Uterus (tissue), 4 donors: Measurements from ENCODE around the gene MSANTD3. TPM values are rescaled to one million over a fixed set of nuclear protein-coding genes. Genes with fewer than 3 reads are reported as not detected.

Experiments
- DNase-seq, 2 donors: peaks; one replicate each; pipeline ENCODE4 v3.0.0-alpha.2; 2019 to 2020
- H3K27ac ChIP-seq, 2 donors: fragments of 200-600 bp; sonication (generic); 1 replicate in 1 of 2; 2 replicates in 1 of 2; pipeline ENCODE4 v1.5.1; 2016 to 2018
- H3K27me3 ChIP-seq, 2 donors: fragments of 200-600 bp; sonication (generic); one replicate each; pipeline ENCODE4 v1.5.1; 2018 to 2019; ENCODE audit warnings: control low read depth in 1 of 2
- H3K36me3 ChIP-seq, 2 donors: fragments of 200-600 bp; sonication (generic); one replicate each; pipeline ENCODE4 v1.5.1; 2019; ENCODE audit warnings: control low read depth in 1 of 2
- H3K4me1 ChIP-seq, 2 donors: fragments of 200-600 bp; sonication (generic); one replicate each; pipeline ENCODE4 v1.5.1; 2018 to 2019; ENCODE audit warnings: control low read depth in 1 of 2
- H3K4me3 ChIP-seq, 2 donors: fragments of 200-600 bp; sonication (generic); 1 replicate in 1 of 2; 2 replicates in 1 of 2; pipeline ENCODE4 v1.5.1; 2018 to 2019; ENCODE audit warnings: mild to moderate bottlenecking in 1 of 2
- H3K9me3 ChIP-seq, 2 donors: fragments of 200-600 bp; sonication (generic); one replicate each; pipeline ENCODE4 v1.5.1; 2019; ENCODE audit warnings: control low read depth in 1 of 2
- POLR2A ChIP-seq, 2 donors: fragments of 450-650 bp; IDR thresholded peaks; one replicate each; pipeline ENCODE4 v1.6.1; 2016; ENCODE audit warnings: antibody characterized with exemption in 2 of 2, mild to moderate bottlenecking in 1 of 2, moderate library complexity in 1 of 2
- intact Hi-C: fragments of 100-400 bp; cut with DNase I; formaldehyde crosslinking; loops from one replicate; pipeline ENCODE4 v1.15.1; 2023; ENCODE audit warnings: low total_unique reads
- total RNA-seq, 4 donors: library from RNA; depleted of rRNA in 3 of 4; stranded (reverse); fragments of >200 nt in 3 of 4; gene quantifications; one replicate each; pipeline versions ENCODE4 v1.1.0 to v1.2.4, GENCODE V29; 2014 to 2023
- TF ChIP-seq, protein P1 (sequence below), 4 experiments: fragments of 200-600 bp in 2 of 4; fragments of 450-650 bp in 2 of 4; sonication (generic) in 2 of 4; IDR thresholded peaks; one replicate each; pipeline ENCODE4 v1.5.1; 2016 to 2019; ENCODE audit warnings: antibody characterized with exemption in 4 of 4, mild to moderate bottlenecking in 2 of 4, moderate library complexity in 1 of 4
- donor health status: DM: yes; HTN: yes; CAD: no.

Gene MSANTD3
- total RNA-seq, 4 donors from 2014 or later: 7.4 to 28.1 (median 20.2) TPM

DNA sequence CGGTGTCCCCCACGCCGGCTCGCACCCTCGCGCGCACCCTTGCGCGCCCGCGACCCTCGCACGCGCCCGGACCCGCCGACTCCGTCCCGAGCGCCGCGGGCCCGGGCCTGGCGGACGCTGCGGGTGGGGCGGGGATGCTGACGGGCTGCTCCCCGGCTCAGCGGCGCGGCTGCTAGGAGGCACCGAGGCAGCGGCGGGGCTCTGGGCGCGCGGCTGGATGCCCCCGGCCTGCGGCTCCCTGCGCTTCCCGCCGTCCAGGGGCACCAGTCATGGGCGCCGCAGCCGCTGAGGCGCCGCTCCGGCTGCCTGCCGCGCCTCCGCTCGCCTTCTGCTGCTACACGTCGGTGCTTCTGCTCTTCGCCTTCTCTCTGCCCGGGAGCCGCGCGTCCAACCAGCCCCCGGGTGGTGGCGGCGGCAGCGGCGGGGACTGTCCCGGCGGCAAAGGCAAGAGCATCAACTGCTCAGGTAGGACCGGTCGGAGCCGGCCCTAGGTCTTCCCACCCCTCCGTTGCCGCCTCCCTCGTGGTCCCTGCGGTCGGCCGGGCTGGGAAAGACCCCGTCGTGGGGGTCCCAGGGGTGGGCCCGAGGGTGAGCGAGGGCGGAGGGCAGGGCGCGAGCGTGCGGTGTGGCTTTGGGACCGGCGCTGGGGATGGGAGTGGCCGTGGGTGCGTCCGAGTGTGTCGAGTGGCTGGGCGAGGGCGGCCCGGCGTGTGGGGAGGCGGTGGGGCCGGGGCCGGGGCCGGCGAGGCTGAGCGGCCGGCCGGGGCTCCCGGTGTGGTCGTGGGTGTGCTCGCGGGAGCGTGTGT is 46.5 kb downstream of the MSANTD3 start:
- DNase-seq: no peak
- intact Hi-C loops: no loop called here
- Histone ChIP-seq H3K4me3 (peak overlapping the region; percentile 38 to 50), H3K27ac (no peak overlapping the region), H3K27me3 (no peaks in the 10 kb centered on the region), H3K9me3 (no peaks in the 10 kb centered on the region), H3K36me3 (no peaks in the 10 kb centered on the region), H3K4me1 (no peaks in the 10 kb centered on the region)
- no peak for TF ChIP-seq POLR2A (IDR thresholded peaks at IDR 0.05)
- TF ChIP-seq, protein P1, sequence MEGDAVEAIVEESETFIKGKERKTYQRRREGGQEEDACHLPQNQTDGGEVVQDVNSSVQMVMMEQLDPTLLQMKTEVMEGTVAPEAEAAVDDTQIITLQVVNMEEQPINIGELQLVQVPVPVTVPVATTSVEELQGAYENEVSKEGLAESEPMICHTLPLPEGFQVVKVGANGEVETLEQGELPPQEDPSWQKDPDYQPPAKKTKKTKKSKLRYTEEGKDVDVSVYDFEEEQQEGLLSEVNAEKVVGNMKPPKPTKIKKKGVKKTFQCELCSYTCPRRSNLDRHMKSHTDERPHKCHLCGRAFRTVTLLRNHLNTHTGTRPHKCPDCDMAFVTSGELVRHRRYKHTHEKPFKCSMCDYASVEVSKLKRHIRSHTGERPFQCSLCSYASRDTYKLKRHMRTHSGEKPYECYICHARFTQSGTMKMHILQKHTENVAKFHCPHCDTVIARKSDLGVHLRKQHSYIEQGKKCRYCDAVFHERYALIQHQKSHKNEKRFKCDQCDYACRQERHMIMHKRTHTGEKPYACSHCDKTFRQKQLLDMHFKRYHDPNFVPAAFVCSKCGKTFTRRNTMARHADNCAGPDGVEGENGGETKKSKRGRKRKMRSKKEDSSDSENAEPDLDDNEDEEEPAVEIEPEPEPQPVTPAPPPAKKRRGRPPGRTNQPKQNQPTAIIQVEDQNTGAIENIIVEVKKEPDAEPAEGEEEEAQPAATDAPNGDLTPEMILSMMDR (IDR thresholded peaks at IDR 0.05): no peak

DNA sequence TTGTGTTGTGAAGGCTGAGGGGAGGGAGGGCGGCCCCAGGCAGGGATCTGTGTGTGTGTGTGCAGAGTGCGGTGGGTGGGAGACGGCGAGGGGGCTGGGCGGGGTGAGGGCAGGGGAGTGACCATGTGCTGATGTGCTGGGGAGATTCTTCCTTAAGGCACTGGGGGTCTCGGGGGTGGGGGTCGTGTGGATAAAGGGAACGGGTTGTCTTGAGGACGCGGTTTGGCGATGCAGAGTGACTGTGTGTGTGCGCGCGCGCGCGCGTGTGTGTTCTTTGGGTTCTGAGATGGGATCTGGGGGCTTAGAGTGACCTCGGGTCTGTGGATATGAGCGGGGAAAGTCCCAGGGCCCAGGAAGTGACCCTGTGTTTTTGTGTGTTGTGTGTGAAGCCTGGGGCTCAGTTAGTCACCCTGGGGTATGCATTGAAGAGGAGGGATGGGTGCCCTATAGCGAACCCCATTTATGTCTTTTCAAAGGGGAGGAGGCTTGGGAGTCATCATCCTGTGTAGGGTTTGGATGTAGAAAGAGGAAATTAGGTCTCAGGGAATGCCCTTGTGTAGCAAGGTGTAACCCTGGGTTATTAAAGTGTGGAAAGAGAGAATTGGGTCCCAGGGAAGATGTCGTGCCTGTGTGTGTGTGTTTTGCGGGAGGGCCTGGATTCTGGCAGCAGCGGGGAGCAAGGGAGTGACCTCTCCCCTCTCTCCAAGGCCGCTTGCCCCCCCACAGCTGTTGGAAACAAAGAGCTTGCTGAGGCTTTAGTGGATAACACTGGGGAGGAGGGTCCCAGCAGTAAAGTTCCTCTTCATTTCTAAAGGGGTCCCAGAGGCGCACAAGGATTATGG is 47.4 kb downstream of the MSANTD3 start:
- DNase-seq: no peak

DNA sequence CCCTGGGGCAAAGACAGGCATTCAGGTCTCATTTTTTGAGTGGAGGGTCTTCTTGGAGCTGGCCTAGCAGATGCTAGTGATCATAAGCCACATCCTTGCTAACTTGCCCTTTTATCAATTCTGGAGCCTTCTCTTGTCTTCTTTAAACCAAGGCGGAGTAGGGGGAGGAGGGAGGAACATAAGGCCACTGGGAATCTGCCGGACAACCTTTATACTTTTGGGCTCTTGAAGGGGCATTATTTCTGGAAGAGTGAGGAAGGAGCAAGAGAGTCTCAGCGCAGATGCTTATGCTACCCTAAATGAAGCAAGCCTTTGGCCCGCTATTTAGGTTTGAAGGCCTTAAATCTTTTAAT is 48.0 kb downstream of the MSANTD3 start:
- TF ChIP-seq POLR2A (IDR thresholded peaks at IDR 0.05): no peak
- TF ChIP-seq, protein P1 (IDR thresholded peaks at IDR 0.05): no peak
- Histone ChIP-seq H3K27ac (no peak overlapping the region), H3K27me3 (no peaks in the 10 kb centered on the region), H3K9me3 (no peaks in the 10 kb centered on the region), H3K4me3 (no peak overlapping the region), H3K36me3 (no peaks in the 10 kb centered on the region), H3K4me1 (no peaks in the 10 kb centered on the region)
- DNase-seq: no peak
- intact Hi-C loops: no loop called here

More for the DNA sequence above, 47.4 kb downstream of the MSANTD3 start:
- Histone ChIP-seq H3K4me1 (no peaks in the 10 kb centered on the region), H3K4me3 (peak overlapping the region; percentile 38 to 50), H3K9me3 (no peaks in the 10 kb centered on the region), H3K36me3 (no peaks in the 10 kb centered on the region), H3K27me3 (no peaks in the 10 kb centered on the region), H3K27ac (no peak overlapping the region)
- no peak for TF ChIP-seq POLR2A (IDR thresholded peaks at IDR 0.05)
- TF ChIP-seq, protein P1 (IDR thresholded peaks at IDR 0.05): no peak
- intact Hi-C loops: no loop called here

DNA sequence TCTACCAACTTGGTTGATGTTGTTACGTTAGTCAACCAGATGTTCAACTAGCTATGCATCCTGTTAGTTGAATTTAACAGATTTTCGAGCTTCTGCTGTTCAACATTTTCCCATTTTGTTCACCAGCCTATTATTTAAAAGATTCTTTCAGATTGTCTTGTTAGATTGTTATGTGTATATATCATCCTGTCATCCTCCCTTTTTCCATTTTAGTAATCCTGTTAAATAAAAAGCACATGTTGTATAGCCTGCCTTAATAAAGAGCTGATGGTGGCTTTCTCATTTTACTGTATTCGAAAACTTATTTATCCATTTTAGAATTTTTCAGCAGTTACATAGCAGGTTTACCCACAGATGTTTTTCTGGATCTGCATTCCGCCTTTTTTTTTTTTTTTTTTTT is 50.3 kb downstream of the MSANTD3 start:
- no peak for DNase-seq
- no peaks in the 10 kb centered on the region for H3K9me3 ChIP-seq
- H3K27ac ChIP-seq: no peak overlapping the region
- TF ChIP-seq POLR2A (IDR thresholded peaks at IDR 0.05): no peak
- TF ChIP-seq, protein P1 (IDR thresholded peaks at IDR 0.05): no peak
- no peaks in the 10 kb centered on the region for H3K27me3 ChIP-seq
- no peaks in the 10 kb centered on the region for H3K36me3 ChIP-seq
- intact Hi-C loops: no loop called here
- H3K4me3 ChIP-seq: no peak overlapping the region
- no peaks in the 10 kb centered on the region for H3K4me1 ChIP-seq

DNA sequence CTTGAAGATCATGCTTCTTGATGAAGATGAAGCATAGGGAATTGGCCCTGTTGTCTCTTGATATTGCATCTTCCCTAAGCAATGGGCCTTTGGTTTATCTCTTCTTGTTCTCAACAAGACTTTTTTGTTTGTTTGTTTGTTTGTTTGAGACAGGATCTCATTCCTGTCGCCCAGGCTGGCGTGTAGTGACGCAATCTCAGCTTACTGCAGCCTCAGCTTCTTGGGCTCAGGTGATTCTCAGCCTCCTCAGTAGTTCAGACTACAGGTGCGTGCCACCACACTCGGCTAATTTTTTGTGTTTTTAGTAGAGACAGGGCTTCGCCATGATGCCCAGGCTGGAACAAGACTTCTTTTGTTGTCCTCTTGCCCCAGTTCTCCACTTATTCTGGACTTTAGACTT is 51.2 kb downstream of the MSANTD3 start:
- no peaks in the 10 kb centered on the region for H3K27me3 ChIP-seq
- no peak overlapping the region for H3K27ac ChIP-seq
- no peaks in the 10 kb centered on the region for H3K4me1 ChIP-seq
- no peak for DNase-seq
- TF ChIP-seq, protein P1 (IDR thresholded peaks at IDR 0.05): no peak
- no peaks in the 10 kb centered on the region for H3K36me3 ChIP-seq
- H3K4me3 ChIP-seq: no peak overlapping the region
- intact Hi-C loops: no loop called here
- no peaks in the 10 kb centered on the region for H3K9me3 ChIP-seq
